Measurements from ENCODE around the gene MTMR4. TPM values are rescaled to one million over a fixed set of nuclear protein-coding genes. Genes with fewer than 3 reads are reported as not detected.
A peak's percentile ranks its signal among the peaks of the same experiment; 100 is the strongest.

The MTMR4 gene
- total RNA-seq, 1 experiment from 2014 or later = 53.6 TPM

- H3K9me3 ChIP-seq (ENCODE audit: low read length) = no peaks in the 10 kb centered on the region
- no peaks in the 10 kb centered on the region for H3K9me2 ChIP-seq (replicated peaks; ENCODE audit: insufficient read depth, low read length)
- no peaks in the 10 kb centered on the region for H3K79me2 ChIP-seq (ENCODE audit: low read length)
- peaks cover 9% of the 10 kb centered on the region for H3K4me1 ChIP-seq (ENCODE audit: low read length)
- H3K27me3 ChIP-seq (ENCODE audit: low read length) = no peaks in the 10 kb centered on the region
- H3K9ac ChIP-seq (ENCODE audit: low read length) = no peak overlapping the region; the same call in 1 of the 2 replicates
- H3K4me3 ChIP-seq (ENCODE audit: low read length) = peak overlapping the region; percentile 43; the same call in 1 of the 2 replicates
- no peaks in the 10 kb centered on the region for H4K20me1 ChIP-seq (ENCODE audit: insufficient read depth, low read depth, low read length)
- no peak overlapping the region for H3K27ac ChIP-seq (ENCODE audit: low read length)
- no peak overlapping the region for H2AFZ ChIP-seq (ENCODE audit: low read length)
- peak overlapping the region; percentile 36 for H3K4me2 ChIP-seq (ENCODE audit: low read depth, low read length, poor library complexity, severe bottlenecking)
- no peak for DNase-seq
- no peaks in the 10 kb centered on the region for H3K36me3 ChIP-seq (ENCODE audit: insufficient read depth, low read length)
Measured at GRCh38 chr17:58531122-58531521, 16.7 kb upstream of the MTMR4 start.

- H3K27ac ChIP-seq (ENCODE audit: low read length) = no peak overlapping the region
- no peaks in the 10 kb centered on the region for H3K79me2 ChIP-seq (ENCODE audit: low read length)
- H2AFZ ChIP-seq (ENCODE audit: low read length) = no peak overlapping the region
- H3K9me2 ChIP-seq (replicated peaks; ENCODE audit: insufficient read depth, low read length) = no peaks in the 10 kb centered on the region
- no peak for DNase-seq
- H3K36me3 ChIP-seq (ENCODE audit: insufficient read depth, low read length) = no peaks in the 10 kb centered on the region
- no peaks in the 10 kb centered on the region for H3K9me3 ChIP-seq (ENCODE audit: low read length)
- no peak overlapping the region for H3K4me3 ChIP-seq (ENCODE audit: low read length)
- peaks cover 9% of the 10 kb centered on the region for H3K4me1 ChIP-seq (ENCODE audit: low read length)
- no peaks in the 10 kb centered on the region for H4K20me1 ChIP-seq (ENCODE audit: insufficient read depth, low read depth, low read length)
- H3K27me3 ChIP-seq (ENCODE audit: low read length) = no peaks in the 10 kb centered on the region
- no peak overlapping the region for H3K4me2 ChIP-seq (ENCODE audit: low read depth, low read length, poor library complexity, severe bottlenecking)
- no peak overlapping the region for H3K9ac ChIP-seq (ENCODE audit: low read length)
Measured at GRCh38 chr17:58530655-58531054, 16.2 kb upstream of the MTMR4 start.

- Histone ChIP-seq H3K4me1 (ENCODE audit: low read length) (peaks cover 9% of the 10 kb centered on the region), H3K27me3 (ENCODE audit: low read length) (no peaks in the 10 kb centered on the region), H3K9ac (ENCODE audit: low read length) (no peak overlapping the region), H3K9me2 (replicated peaks; ENCODE audit: insufficient read depth, low read length) (no peaks in the 10 kb centered on the region), H3K79me2 (ENCODE audit: low read length) (no peaks in the 10 kb centered on the region), H3K4me2 (ENCODE audit: low read depth, low read length, poor library complexity, severe bottlenecking) (no peak overlapping the region), H4K20me1 (ENCODE audit: insufficient read depth, low read depth, low read length) (no peaks in the 10 kb centered on the region), H3K4me3 (ENCODE audit: low read length) (no peak overlapping the region), H2AFZ (ENCODE audit: low read length) (no peak overlapping the region), H3K9me3 (ENCODE audit: low read length) (no peaks in the 10 kb centered on the region), H3K36me3 (ENCODE audit: insufficient read depth, low read length) (no peaks in the 10 kb centered on the region), H3K27ac (ENCODE audit: low read length) (no peak overlapping the region)
- DNase-seq = no peak
Measured at GRCh38 chr17:58529275-58529674, 14.8 kb upstream of the MTMR4 start.

- no peak for DNase-seq
- Histone ChIP-seq H4K20me1 (ENCODE audit: insufficient read depth, low read depth, low read length) (no peaks in the 10 kb centered on the region), H3K27ac (ENCODE audit: low read length) (no peak overlapping the region), H3K36me3 (ENCODE audit: insufficient read depth, low read length) (no peaks in the 10 kb centered on the region), H3K9ac (ENCODE audit: low read length) (no peak overlapping the region), H3K27me3 (ENCODE audit: low read length) (no peaks in the 10 kb centered on the region), H3K9me2 (replicated peaks; ENCODE audit: insufficient read depth, low read length) (no peaks in the 10 kb centered on the region), H2AFZ (ENCODE audit: low read length) (no peak overlapping the region), H3K4me1 (ENCODE audit: low read length) (peaks cover 8% of the 10 kb centered on the region), H3K4me2 (ENCODE audit: low read depth, low read length, poor library complexity, severe bottlenecking) (no peak overlapping the region), H3K9me3 (ENCODE audit: low read length) (no peaks in the 10 kb centered on the region), H3K4me3 (ENCODE audit: low read length) (no peak overlapping the region), H3K79me2 (ENCODE audit: low read length) (no peaks in the 10 kb centered on the region)
Measured at GRCh38 chr17:58528443-58528842, 14.0 kb upstream of the MTMR4 start.

GRCh38 chr17:58527949-58528348 lies 13.5 kb upstream of the MTMR4 start:
- Histone ChIP-seq H3K9ac (ENCODE audit: low read length) (no peak overlapping the region), H3K36me3 (ENCODE audit: insufficient read depth, low read length) (no peaks in the 10 kb centered on the region), H3K27ac (ENCODE audit: low read length) (no peak overlapping the region), H2AFZ (ENCODE audit: low read length) (no peak overlapping the region), H3K4me1 (ENCODE audit: low read length) (peaks cover 5% of the 10 kb centered on the region), H3K9me3 (ENCODE audit: low read length) (no peaks in the 10 kb centered on the region), H3K4me2 (ENCODE audit: low read depth, low read length, poor library complexity, severe bottlenecking) (no peak overlapping the region), H3K9me2 (replicated peaks; ENCODE audit: insufficient read depth, low read length) (no peaks in the 10 kb centered on the region), H3K4me3 (ENCODE audit: low read length) (no peak overlapping the region), H3K79me2 (ENCODE audit: low read length) (no peaks in the 10 kb centered on the region), H4K20me1 (ENCODE audit: insufficient read depth, low read depth, low read length) (no peaks in the 10 kb centered on the region), H3K27me3 (ENCODE audit: low read length) (no peaks in the 10 kb centered on the region)
- DNase-seq = no peak

- H2AFZ ChIP-seq (ENCODE audit: low read length) = peak overlapping the region; percentile 5; the same call in 1 of the 2 replicates
- no peaks in the 10 kb centered on the region for H3K9me3 ChIP-seq (ENCODE audit: low read length)
- H3K4me3 ChIP-seq (ENCODE audit: low read length) = no peak overlapping the region
- no peaks in the 10 kb centered on the region for H3K36me3 ChIP-seq (ENCODE audit: insufficient read depth, low read length)
- DNase-seq = peak; percentile 60
- H3K79me2 ChIP-seq (ENCODE audit: low read length) = no peaks in the 10 kb centered on the region
- H3K9ac ChIP-seq (ENCODE audit: low read length) = no peak overlapping the region
- H4K20me1 ChIP-seq (ENCODE audit: insufficient read depth, low read depth, low read length) = no peaks in the 10 kb centered on the region
- no peaks in the 10 kb centered on the region for H3K9me2 ChIP-seq (replicated peaks; ENCODE audit: insufficient read depth, low read length)
- H3K27me3 ChIP-seq (ENCODE audit: low read length) = no peaks in the 10 kb centered on the region
- no peak overlapping the region for H3K27ac ChIP-seq (ENCODE audit: low read length)
- H3K4me1 ChIP-seq (ENCODE audit: low read length) = peaks cover 5% of the 10 kb centered on the region; the same call in 1 of the 2 replicates
- no peak overlapping the region for H3K4me2 ChIP-seq (ENCODE audit: low read depth, low read length, poor library complexity, severe bottlenecking)
Measured at GRCh38 chr17:58527306-58527705, 12.9 kb upstream of the MTMR4 start.

GRCh38 chr17:58525239-58525638 lies 10.8 kb upstream of the MTMR4 start:
- Histone ChIP-seq H2AFZ (ENCODE audit: low read length) (no peak overlapping the region), H4K20me1 (ENCODE audit: insufficient read depth, low read depth, low read length) (no peaks in the 10 kb centered on the region), H3K27me3 (ENCODE audit: low read length) (no peaks in the 10 kb centered on the region), H3K9ac (ENCODE audit: low read length) (no peak overlapping the region), H3K4me2 (ENCODE audit: low read depth, low read length, poor library complexity, severe bottlenecking) (no peak overlapping the region), H3K4me3 (ENCODE audit: low read length) (no peak overlapping the region), H3K9me2 (replicated peaks; ENCODE audit: insufficient read depth, low read length) (no peaks in the 10 kb centered on the region), H3K27ac (ENCODE audit: low read length) (no peak overlapping the region), H3K4me1 (ENCODE audit: low read length) (peaks cover 1% of the 10 kb centered on the region), H3K36me3 (ENCODE audit: insufficient read depth, low read length) (no peaks in the 10 kb centered on the region), H3K9me3 (ENCODE audit: low read length) (no peaks in the 10 kb centered on the region), H3K79me2 (ENCODE audit: low read length) (no peaks in the 10 kb centered on the region)
- DNase-seq = no peak

GRCh38 chr17:58521680-58522079 lies 7.2 kb upstream of the MTMR4 start:
- H4K20me1 ChIP-seq (ENCODE audit: insufficient read depth, low read depth, low read length) = no peaks in the 10 kb centered on the region
- no peaks in the 10 kb centered on the region for H3K27me3 ChIP-seq (ENCODE audit: low read length)
- H3K9ac ChIP-seq (ENCODE audit: low read length) = no peak overlapping the region
- no peak overlapping the region for H3K4me3 ChIP-seq (ENCODE audit: low read length)
- H3K4me1 ChIP-seq (ENCODE audit: low read length) = peaks cover 16% of the 10 kb centered on the region
- no peaks in the 10 kb centered on the region for H3K9me3 ChIP-seq (ENCODE audit: low read length)
- no peak for DNase-seq
- H2AFZ ChIP-seq (ENCODE audit: low read length) = no peak overlapping the region
- peaks cover 9% of the 10 kb centered on the region for H3K79me2 ChIP-seq (ENCODE audit: low read length)
- H3K27ac ChIP-seq (ENCODE audit: low read length) = no peak overlapping the region
- no peaks in the 10 kb centered on the region for H3K36me3 ChIP-seq (ENCODE audit: insufficient read depth, low read length)
- no peak overlapping the region for H3K4me2 ChIP-seq (ENCODE audit: low read depth, low read length, poor library complexity, severe bottlenecking)
- no peaks in the 10 kb centered on the region for H3K9me2 ChIP-seq (replicated peaks; ENCODE audit: insufficient read depth, low read length)
